ENCODE measurements around the gene RPS3A. TPM values are rescaled to one million over a fixed set of nuclear protein-coding genes. Genes with fewer than 3 reads are reported as not detected.

Gene RPS3A
- polyA plus RNA-seq, 1 donor from 2014 or later, result 3,955 TPM

DNA sequence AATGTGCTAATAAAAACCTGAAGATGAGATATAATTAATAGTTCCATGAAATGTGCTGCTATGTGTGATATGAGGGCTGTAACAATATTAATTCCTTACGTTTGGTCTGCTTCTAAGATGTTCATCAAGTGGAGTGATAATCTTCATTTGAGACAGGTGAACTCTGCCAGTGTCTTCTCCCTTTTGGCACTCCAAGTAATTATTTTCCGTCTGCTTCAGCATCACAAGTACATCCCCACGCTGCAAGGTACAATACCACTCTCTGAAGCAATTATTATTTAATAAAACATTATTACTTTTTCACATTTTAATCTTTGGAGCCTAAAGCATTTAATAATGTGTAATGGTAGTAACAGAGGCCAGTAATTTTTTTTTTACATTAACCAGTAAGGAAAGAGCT is 44.4 kb downstream of the RPS3A start:
- Mint-ChIP-seq H3K4me1 (no peaks in the 10 kb centered on the region), H3K36me3 (no peaks in the 10 kb centered on the region), H3K9me3 (no peaks in the 10 kb centered on the region), H3K27ac (no peak overlapping the region), H3K4me3 (no peak overlapping the region), H3K27me3 (peaks cover 3% of the 10 kb centered on the region)

DNA sequence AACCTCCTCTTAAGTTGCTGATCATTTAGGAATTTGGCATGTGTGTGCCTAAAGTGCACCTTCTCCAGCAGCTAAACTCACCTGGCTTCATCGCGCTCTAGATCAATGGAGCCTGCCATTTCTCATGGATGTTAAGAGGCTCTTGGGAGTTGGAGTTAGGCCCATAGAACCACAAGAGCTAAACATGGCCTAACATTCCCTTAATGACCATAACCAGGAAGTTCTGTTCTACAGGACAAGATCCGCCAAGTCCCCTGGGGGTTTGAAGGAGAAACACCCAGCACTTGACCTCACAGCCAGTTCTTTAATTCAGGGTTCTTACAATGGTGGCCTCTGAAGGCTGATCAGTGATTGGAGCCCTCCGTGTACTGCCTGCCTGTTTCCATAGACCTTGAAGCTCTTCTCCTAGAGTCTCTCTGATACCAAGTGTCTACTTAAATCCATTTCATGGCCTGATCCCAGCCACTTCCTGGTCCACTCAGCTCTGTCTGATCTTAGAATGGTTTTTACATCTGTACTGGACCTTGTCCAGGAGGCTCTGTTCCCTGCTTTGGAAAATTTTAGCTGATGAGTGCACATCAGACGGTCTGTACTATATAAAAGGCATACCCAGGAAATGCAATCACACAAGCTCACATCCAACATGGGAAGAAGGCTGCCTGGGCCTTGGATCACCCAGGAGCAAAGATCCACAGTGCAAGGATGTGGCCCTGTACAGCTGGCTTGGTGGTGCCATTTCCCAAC is 45.1 kb downstream of the RPS3A start:
- H3K27ac Mint-ChIP-seq, result peak overlapping the region in 1 of 3 donors; percentile 64
- no peaks in the 10 kb centered on the region for H3K9me3 Mint-ChIP-seq
- peaks cover 3% of the 10 kb centered on the region for H3K27me3 Mint-ChIP-seq
- no peaks in the 10 kb centered on the region for H3K36me3 Mint-ChIP-seq
- no peaks in the 10 kb centered on the region for H3K4me1 Mint-ChIP-seq
- no peak overlapping the region for H3K4me3 Mint-ChIP-seq

DNA sequence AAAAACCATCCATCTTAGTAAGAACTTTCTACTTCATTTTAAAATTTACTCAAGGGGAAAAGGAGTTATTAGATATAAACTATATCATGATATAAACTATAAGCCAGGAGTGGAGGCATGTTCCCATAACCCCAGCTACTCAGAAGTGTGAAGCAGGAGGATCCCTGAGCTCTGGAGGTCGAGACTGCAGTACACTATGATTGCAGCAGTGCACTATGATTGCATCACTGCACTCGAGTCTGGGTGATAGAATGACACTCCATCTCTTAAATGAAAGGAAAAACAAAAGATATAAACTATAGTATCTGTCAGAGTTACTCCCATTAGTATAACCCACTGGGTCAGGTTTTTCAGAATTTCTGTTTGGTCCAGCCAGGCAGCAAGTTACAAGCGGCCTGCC is 47.6 kb downstream of the RPS3A start:
- Mint-ChIP-seq H3K9me3 (no peaks in the 10 kb centered on the region), H3K4me3 (no peak overlapping the region), H3K27me3 (peaks cover 6% of the 10 kb centered on the region), H3K4me1 (peaks cover 0 to 2% (median 2%) of the 10 kb centered on the region in 3 donors), H3K27ac (no peak overlapping the region), H3K36me3 (no peaks in the 10 kb centered on the region)

DNA sequence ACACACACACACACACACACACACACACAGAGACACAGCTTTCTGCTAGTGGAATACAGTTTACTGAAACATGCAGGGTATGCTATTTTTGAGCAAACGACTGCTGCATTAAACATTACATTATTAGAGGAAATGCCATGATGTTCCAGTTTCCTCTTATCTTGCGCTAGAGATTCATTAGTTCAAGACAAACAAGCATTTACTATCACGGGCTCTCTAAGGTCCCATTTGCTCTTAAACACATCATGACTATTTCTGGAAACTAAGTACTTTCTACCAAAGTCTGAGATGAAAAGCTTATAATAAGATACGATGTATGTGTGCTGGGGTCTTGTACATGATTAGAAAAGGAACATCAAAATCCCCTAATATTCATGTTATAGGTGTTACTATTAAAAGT is 48.8 kb downstream of the RPS3A start:
- Mint-ChIP-seq H3K27ac (peak overlapping the region in 1 of 3 donors; percentile 2), H3K36me3 (no peaks in the 10 kb centered on the region), H3K4me1 (peaks cover 0 to 2% (median 2%) of the 10 kb centered on the region in 3 donors), H3K9me3 (no peaks in the 10 kb centered on the region), H3K4me3 (no peak overlapping the region), H3K27me3 (peaks cover 6% of the 10 kb centered on the region)

DNA sequence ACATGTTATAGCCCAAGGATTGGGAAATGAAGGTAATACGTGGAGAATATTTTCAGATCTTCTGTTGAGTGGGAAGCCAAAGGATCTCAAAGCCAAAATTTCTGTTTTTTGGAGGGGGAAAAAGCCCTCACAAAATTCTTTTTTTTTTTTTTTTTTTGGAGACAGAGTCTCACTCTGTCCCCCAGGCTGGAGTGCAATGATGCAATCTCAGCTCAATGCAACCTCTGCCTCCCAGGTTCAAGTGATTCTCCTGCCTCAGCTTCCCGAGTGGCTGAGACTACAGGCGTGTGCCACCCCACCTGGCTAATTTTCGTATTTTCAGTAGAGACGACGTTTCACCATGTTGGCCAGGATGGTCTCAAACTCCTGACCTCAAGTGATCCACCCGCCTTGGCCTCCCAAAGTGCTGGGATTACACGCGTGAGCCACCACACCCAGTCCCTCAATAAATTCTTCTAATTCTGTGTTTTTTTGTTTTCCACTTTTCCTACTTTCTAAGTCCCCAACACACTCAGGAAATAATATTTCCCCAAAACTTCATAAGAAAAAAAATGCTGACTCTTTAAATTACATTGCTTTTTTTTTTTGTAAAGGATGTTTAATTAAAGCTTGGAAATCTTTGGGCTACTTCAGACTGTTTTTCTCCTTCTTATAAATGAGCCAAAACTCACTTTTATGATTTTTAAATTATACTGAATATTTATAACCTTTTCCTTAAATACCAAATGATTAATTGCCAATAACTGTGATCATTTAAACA is 51.6 kb downstream of the RPS3A start:
- Mint-ChIP-seq H3K27me3 (peaks cover 5% of the 10 kb centered on the region), H3K36me3 (no peaks in the 10 kb centered on the region), H3K9me3 (no peaks in the 10 kb centered on the region), H3K4me1 (peaks cover 0 to 2% (median 2%) of the 10 kb centered on the region in 3 donors), H3K27ac (no peak overlapping the region), H3K4me3 (no peak overlapping the region)

DNA sequence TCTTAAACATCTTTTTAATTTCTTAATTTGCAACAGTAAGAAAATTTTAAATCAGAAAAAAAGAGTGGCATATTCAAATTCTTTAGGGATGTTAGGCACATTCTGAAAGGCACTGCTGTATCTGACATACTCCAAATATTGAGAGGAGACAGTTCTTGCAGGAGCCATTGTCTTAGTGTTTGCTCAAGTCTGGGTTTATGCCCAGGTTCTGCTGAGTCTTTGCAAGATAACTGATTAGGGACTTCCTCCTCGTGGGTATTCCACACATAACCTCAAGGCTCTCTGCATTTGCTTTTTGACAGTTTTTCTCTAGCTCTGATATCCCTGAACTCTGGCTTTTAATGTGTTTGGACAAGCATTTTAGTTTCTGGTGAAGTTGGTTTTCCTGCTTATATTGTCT is 52.6 kb downstream of the RPS3A start:
- peaks cover 7% of the 10 kb centered on the region for H3K27me3 Mint-ChIP-seq
- no peak overlapping the region for H3K27ac Mint-ChIP-seq
- peaks cover 0 to 2% (median 2%) of the 10 kb centered on the region in 3 donors for H3K4me1 Mint-ChIP-seq
- no peaks in the 10 kb centered on the region for H3K36me3 Mint-ChIP-seq
- H3K4me3 Mint-ChIP-seq, result no peak overlapping the region
- H3K9me3 Mint-ChIP-seq, result no peaks in the 10 kb centered on the region

DNA sequence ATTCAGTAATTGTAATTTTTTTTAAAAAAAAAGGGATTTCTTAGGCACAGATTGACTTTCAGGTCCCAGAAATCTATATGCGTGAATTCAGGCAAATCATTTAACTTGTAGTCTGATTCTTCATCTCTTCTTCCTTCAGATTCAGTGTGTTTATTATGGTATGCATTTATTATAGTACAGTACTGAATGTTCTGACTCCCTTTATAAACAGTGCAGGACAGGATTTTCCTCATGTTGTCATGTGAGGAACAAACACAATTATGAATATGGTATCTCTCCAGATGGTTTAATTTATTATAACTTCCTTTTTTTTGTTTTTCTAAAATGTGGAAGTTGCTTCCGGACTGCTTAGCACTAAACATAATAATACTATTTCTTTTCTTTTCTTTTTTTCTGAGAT is 54.2 kb downstream of the RPS3A start:
- Mint-ChIP-seq H3K4me1 (peaks cover 0 to 2% (median 2%) of the 10 kb centered on the region in 3 donors), H3K27me3 (peaks cover 5% of the 10 kb centered on the region), H3K27ac (no peak overlapping the region), H3K9me3 (peaks cover 0 to 5% (median 3%) of the 10 kb centered on the region in 3 donors), H3K36me3 (no peaks in the 10 kb centered on the region), H3K4me3 (no peak overlapping the region)

Other genes starting within 250 kb of the RPS3A start
- gene LRBA, start 84.3 kb upstream of the RPS3A start, polyA plus RNA-seq, result 15.3 TPM
- not detected for gene PRSS48, start 177.5 kb downstream of the RPS3A start, polyA plus RNA-seq
- 0.10 TPM for gene SH3D19, start 226.0 kb downstream of the RPS3A start, polyA plus RNA-seq

All from IgD-negative memory B cell (primary cell).